GM19099 (cell line): ENCODE results near the gene FCHO2.

Source experiments
- POLR2A ChIP-seq: IDR thresholded peaks from 3 replicates; pipeline ENCODE4 v1.6.1; 2011; ENCODE audit warnings: low read depth; ENCODE audit not compliant: insufficient read length; ENCODE audit errors: extremely low read depth

FCHO2 gene

DNA sequence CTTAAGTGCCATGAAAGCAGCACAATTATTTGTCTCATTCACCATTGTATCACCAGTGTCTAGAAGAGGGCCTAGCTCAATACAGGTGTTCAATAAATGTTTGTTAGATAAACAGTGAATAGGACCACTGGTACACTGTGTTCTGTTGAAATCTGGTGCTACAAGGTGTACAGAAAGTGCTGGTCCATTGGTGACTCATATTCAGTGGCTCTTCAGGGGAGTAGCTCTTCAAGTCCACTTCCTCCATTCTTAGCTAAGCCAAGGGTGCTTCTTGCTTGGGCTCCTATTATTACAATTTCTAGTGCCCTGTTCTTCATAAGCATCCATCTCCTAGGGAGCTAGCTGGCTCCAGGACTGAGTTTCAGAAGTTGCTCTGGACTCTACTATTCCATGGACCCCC lies 6.4 kb upstream of the FCHO2 start:
- no peak for TF ChIP-seq POLR2A

- no peak for TF ChIP-seq POLR2A
These were observed 4.0 kb upstream of the FCHO2 start for GRCh38 chr5:72951671-72952468.

DNA sequence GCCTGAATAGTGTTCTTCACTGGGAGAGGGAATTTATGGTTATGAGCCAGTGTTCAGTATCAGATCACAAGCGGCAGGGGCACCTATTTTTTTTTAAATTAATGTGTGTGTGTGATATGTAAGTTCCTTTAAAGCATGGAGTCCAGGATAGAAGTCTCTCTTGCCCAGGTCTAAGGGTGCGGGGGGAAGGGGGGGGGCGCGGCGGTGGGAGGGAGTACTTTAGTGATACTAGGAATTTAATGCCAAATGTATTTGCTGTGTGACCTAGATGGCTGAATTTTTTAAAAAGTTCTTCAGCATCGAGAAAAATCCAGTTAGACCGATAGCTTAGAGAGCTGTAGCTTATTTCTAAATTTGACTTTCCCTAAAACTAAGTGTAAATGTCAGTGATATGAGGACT lies 1.5 kb upstream of the FCHO2 start:
- no peak for TF ChIP-seq POLR2A

- TF ChIP-seq POLR2A, result no peak
These were observed 586 bp upstream of the FCHO2 start for GRCh38 chr5:72955143-72955767.

- TF ChIP-seq POLR2A, result no peak
These were observed 691 bp downstream of the FCHO2 start for GRCh38 chr5:72956324-72957140.

GRCh38 chr5:72957337-72957736 lies 1.5 kb downstream of the FCHO2 start:
- TF ChIP-seq POLR2A, result no peak

DNA sequence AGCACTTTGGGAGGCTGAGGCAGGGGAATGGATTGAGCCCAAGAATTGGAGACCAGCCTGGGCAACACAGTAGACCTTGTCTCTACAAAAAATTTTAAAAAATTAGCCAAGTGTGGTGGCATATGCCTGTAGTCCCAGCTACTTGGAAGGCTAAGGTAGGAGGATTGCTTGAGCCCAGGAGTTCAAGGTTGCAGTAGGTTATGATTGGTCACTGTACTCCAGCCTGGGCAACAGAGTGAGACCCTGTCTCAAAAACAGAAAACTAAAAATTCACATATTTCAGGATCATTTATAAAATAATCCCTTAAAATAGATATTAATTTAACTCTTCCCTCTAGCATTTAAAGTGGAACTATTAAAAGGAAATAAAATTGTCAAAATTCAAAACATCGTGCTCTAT lies 3.4 kb downstream of the FCHO2 start:
- TF ChIP-seq POLR2A, result no peak

DNA sequence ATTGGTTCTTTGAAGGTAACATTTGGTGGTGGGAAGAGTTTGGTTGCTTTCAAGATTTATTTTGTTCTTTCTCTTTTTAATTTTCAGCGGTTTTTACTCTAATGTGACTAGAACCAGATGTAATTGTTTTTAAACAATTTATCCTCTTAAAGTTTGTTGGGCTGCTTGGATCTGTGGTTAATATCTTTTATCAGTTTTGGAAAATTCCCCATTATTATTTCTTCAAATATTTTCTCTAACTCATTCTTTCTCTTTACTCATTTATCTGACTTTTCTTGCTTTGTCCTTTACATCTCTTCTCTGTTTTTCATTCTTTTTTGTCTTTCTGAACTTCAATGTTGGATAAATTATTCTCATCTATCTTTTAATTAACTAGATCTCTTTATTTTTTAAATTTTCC lies 29.9 kb downstream of the FCHO2 start:
- no peak for TF ChIP-seq POLR2A

GRCh38 chr5:72988769-72989168 lies 32.9 kb downstream of the FCHO2 start:
- TF ChIP-seq POLR2A, result no peak

DNA sequence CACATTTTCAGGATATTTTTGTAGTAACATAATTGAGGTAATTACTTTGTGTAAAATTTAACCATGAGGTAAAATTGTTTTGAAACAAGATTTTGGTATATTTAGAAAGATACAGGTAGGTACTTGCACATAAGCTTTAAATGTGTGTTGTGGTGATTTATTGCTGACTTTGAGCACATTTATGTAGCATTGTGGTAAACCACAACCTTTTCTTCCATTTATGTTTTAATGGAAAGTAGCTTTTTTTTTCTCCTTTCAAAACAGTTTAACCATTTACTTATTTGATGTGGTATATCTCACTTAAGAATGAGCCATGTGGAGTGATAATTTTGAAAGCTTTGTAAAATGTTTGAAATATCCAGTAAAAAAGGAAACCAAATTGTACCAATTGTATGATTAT lies 35.6 kb downstream of the FCHO2 start:
- no peak for TF ChIP-seq POLR2A

GRCh38 chr5:72994578-72994977 lies 38.7 kb downstream of the FCHO2 start:
- TF ChIP-seq POLR2A, result no peak

- no peak for TF ChIP-seq POLR2A
These were observed 40.8 kb downstream of the FCHO2 start for GRCh38 chr5:72996632-72997031.

- TF ChIP-seq POLR2A, result no peak
These were observed 44.1 kb downstream of the FCHO2 start for GRCh38 chr5:72999916-73000315.

GRCh38 chr5:73005886-73006285 lies 50.0 kb downstream of the FCHO2 start:
- no peak for TF ChIP-seq POLR2A

GRCh38 chr5:73007051-73007450 lies 51.2 kb downstream of the FCHO2 start:
- TF ChIP-seq POLR2A, result no peak

- TF ChIP-seq POLR2A, result no peak
These were observed 53.0 kb downstream of the FCHO2 start for GRCh38 chr5:73008831-73009230.
